Stimulated activated CD8-positive, alpha-beta memory T cell treated with anti-CD3 and anti-CD28 coated beads, Interleukin-15, amount 100 ng/mL, for 1 hour (primary cell): ENCODE data around the gene RAB17.

Experiments
- DNase-seq: peaks from one replicate; pipeline ENCODE4 v3.0.0-alpha.2; 2020; ENCODE audit warnings: low read depth

RAB17 gene, protein sequence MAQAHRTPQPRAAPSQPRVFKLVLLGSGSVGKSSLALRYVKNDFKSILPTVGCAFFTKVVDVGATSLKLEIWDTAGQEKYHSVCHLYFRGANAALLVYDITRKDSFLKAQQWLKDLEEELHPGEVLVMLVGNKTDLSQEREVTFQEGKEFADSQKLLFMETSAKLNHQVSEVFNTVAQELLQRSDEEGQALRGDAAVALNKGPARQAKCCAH

DNA sequence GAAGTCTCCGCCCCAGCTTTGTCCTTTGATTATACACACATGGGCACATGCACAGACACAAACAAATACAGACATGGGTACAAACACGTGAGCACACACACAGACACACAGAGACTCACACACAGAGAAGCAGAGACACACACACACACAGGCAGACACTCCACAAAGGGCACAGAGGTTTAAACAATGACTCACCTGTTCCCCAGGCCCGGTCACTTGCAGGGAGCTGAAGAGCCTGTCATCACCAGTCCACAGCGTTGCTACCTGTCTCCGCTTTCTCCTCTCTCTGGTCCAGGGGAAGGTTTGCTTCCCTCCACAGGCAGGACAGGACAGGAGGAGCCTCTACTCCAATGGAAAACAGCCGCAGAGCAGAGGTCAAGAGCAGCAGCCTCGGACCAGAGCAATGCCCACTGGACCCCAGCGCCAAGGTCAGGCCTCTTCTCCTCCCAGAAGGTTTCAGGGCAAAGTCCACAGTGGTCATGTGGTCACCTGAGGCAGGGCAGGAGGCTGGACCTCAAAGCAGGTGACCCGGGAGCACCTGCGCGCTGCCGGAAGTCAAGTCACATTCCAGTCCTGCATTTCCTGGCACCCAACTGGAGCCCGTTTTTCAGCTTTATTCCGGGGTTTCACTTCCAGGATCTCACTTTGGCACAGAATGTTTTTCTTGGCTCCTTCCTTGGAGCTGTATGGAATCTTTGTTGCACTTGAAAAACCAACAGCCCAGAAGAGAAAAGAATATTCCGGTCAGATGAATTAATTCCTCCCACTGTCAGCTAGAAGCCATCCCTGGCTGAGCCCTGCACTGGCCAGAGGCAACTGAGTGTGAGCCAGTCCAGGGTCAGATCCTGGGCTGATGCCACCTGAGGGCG is at the start of gene RAB17:
Gene RAB17, minus strand, starts transcription at position 463 of the 869 bp plus-strand sequence. CDS start 4,580 bp downstream, outside the sequence.
- no peak for DNase-seq

DNA sequence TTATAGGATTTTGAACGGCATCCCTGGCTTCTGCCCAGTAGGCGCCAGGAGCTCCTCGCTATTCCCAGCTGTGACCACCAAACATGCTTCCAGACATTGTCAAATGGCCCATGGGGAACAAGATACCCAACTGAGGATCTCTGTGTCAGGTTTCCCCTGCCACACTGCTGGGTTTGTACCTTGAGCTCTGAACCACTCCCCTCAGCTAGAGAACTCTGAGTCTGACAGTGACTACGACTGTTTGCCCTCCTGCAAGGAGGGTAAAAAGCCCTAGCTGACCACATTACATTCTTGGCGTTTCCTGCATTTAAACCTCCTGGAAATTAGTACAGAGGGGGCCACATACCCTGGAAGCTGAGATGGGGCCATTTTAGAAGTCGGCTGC is 49.3 kb upstream of the RAB17 start:
- no peak for DNase-seq

DNA sequence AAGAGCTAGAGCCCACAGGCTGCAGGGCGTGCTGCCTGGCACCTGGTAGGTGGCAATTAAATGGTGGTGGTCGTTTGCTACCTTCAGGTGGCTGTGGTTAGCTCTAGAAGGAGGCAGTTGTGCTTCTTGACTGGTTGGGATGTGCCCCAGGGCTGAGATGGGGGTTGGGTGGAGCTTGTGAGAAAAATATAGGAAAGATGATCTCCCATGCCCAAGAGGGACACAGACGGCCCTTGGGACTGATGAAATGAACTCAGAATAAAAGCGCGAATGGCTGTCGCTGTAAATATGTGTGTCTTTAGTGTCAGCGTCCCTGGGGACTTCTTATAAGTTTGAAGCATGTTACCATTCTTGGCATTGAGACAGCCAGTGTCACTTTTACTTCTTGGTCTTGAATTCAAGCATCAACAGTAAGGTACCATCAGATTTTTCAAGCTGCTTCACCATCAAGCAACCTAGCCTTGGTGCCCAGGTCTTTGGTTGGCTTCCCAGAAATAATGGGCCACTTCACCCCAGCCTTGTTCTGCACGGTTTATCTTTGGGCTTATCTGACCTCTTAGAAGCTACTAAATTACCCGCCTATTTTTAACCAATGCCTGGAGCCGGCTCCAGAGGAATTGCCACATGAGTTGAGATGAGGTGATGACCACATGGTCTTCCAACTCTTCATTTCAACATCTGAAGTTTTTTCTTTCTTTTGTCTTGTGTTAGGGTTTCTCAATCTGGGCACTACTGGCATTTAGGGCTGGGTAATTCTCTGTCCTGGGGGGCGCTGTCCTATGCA is 48.7 kb upstream of the RAB17 start:
- no peak for DNase-seq

DNA sequence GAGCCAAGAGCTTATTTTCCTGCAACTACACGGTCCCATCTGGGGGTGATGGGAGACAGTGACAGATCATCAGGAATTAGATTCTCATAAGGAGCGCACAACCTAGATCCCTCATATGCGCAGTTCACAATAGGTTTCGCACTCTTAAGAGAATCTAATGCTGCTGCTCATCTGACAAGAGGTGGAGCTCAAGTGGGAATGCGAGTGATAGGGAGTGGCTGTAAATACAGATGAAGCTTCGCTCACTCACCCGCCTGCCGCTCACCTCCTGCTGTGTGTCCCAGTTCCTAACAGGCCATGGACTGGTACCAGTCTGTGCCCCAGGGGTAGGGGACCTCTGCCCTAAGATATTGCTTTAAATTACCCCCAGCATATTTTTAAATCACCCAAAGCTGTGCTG is 47.6 kb upstream of the RAB17 start:
- DNase-seq: no peak

DNA sequence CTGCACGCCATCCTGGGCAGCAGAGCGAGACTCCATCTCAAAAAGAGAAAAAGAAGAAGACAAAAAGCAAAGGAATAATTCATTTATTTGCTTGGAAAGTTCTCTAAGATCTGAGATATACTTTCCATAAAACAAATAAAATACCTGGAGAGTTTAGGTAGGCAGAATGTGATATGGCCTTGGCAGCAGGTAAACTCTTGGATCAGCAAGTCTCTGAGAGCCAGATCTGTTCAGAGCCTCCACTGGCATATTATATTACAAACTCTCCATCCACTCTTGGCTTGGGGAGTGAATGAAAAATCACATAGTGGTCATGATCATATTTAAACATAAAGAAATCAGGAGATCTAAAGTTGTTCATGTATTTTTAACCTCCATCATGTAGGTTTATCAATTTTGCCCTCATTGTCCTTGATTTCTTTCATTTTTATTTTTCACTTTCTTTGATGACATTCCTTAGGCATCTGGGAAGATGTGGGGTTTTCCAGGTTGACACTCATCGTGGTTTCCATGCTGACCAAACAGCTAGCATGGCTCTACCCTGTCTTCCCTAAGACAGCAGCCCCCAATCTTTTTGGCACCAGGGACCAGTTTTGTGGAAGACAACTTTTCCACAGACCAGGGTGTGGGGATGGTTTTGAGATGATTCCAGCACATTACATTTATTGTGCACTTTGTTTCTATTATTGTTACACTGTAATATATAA is 47.0 kb upstream of the RAB17 start:
- no peak for DNase-seq

DNA sequence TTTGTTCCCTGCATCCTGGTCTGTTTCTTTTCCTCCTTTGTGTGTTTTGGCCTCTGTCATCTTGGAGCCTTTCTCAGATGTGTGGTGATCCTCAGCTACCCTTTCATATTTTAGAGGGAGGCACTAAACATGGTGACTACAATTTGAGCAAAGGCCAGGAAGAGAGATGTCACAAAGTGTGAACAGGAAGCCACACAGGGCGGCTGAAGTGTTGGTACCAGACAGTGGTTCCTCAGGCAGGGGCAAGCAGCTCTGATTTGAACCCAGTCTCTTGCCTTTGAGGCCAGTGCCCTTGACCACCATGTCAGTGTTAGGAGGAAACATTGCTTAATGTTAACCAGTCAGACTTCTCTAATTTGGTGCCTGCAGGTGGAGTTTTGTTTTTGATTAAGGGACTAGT is 46.0 kb upstream of the RAB17 start:
- no peak for DNase-seq

DNA sequence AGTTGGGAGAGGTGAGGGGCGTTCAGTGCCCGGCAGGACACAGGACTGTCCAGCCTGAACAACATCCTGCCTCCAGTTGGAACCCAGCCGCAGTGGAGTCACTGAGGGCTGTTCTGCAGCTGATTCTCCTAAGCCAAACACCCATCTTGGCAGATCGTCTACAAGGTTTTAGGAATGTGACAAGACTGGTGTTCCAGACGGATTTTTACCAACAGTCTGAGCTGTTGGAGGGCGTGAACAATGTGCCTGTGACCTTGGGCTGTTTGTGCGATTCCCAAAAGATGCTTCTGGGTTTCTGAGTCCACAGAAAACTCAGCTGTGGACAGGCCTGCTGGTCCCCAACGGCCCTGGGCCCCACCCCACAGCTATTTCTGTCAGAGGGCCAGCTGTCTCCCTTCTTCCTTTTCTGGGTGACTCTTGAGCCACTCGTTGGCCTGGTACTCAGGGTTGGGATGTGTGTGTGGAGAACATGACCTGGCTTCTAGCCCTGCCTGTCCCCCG is 42.6 kb upstream of the RAB17 start:
- DNase-seq: no peak

DNA sequence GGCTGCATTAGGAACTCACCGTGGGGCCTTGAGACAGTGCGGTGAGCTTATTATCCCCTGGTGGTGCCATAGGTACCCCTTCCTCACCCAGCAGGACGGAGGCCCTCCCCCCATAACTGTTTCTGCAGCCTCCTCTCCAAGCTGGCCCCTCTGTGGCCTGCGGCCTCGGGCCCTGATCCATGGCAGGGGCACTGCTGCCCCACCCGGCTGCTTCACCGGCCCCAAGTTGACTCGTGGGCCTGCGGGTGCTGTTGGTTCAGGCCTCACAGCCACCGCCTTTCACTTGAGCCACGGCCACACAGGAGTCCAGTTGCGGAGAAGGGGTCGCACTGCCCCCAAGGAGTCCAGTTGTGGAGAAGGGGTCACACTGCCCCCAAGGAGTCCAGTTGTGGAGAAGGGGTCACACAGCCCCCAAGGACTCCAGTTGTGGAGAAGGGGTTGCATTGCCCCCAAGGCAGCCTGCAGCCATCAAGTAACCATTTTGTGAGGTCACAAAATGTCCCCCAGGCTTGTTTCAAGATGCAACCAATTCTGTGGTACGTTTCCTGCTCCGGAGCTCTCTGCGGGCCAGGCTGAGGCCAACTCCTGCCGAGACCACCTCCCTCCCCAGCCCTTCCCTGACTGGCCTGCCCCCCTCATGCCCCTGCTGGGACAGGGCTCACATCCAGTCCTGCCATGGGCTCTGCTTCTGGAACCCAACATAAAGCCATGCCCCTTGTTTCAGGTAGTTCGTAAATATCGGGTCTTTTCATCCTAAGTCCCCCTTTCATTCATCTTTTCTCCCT is 41.5 kb upstream of the RAB17 start:
- DNase-seq: no peak

DNA sequence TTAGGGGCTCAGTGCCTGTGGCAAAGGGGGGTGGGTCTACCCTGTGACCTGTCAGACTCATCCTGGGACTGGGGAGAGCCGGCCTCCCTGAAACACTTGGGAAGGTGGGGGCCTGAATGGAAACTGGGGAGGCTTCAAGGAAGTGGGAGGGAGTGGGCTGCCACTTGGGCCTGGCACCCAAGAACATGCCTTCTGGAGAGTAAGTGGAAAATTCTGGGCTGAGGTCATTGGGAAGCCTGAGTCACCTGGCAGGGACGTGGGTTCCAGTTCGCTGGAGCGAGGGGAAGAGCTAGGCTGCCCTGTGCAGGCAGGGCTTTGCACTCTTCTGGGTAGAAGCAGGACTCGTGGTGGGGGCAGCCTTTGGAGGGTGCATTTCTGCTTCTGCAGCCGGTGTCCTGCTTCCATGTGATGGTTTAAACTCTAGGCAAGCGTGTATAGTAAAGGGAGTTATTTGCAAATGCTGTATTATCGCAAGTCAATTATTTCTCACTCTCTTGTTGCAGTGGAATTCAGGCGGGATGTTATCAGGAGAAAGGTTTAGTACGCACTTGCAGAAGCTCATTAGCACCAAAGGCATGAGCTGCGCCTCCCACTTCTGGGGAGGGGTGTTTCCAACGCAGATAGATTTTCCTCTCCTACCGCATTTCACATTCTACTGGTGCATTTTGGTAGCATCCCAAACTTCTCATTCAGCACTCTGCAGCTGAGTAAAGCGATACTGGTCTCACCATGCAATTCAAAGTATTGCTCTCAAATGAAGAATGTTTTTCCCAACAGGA is 40.7 kb upstream of the RAB17 start:
- no peak for DNase-seq

DNA sequence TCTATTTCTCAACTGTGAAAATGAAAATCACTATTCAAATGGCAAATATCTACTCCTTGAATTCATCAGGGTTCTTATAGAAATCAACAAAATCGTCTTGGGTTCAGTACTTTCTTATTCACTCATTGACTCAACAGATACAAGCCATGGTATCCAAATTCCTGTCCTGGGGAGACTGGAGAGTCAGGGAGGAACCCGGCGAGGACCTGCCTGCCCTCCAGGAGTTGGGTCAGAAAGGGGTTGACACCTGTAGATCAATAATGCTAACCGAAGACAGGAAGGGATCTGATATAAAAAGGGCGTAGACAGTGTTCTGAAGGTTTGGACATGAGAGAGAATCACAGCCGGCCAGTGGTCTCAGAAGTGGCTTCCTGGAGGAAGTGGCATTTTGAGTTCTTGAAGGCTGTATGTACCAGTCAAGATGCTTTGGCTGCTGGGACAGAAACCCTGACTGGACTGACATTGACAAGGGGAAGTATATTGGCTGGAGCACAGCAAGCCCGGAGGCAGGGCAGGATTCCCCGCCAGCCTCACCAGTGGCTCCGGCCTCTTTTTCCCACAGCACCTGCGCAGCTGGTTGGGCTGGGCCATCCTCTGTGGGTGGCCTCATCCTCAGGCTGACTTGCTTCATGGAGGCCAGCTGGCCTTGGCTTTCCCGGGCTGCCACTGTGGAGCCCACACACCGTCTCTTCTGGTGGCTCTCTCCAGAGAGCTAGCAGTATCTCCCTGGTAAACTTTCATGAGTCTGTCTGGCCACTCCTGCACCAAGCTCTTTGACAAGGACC is 39.9 kb upstream of the RAB17 start:
- no peak for DNase-seq

DNA sequence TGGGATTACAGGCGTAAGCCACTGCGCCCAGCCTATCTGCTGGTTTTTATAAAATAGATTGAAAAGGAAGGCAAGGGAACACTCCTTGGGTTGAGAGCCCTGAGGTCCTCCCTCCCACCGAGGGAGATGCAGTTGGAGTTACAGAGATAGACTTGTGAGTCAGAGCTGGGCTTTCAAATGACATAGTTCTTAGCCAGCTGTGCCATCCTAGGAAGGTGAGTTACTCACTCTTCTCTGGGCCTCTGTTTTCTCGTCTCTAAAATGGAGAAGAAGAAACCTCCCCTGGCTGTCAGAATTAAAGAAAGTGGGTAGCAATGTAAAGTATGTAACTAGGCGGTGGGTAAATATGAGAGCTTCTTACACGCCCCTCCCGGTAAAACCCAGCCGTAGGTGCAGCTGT is 39.2 kb upstream of the RAB17 start:
- DNase-seq: no peak

DNA sequence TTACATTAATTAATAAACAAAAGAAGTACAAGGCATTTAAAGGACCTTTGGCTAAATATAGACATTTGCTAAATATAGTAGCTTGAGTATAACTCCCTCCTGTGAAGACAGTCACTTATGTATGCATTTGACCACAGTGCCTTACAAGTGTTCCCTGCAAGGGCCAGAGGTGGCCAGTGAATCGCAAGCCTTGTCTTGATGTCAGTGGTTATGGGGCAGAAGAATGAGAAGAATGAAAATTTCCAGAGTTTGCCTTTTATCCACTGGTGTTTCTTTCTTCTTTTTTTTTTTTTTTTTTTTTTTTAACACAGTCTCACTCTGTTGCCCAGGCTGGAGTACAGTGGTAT is 38.6 kb upstream of the RAB17 start:
- no peak for DNase-seq

DNA sequence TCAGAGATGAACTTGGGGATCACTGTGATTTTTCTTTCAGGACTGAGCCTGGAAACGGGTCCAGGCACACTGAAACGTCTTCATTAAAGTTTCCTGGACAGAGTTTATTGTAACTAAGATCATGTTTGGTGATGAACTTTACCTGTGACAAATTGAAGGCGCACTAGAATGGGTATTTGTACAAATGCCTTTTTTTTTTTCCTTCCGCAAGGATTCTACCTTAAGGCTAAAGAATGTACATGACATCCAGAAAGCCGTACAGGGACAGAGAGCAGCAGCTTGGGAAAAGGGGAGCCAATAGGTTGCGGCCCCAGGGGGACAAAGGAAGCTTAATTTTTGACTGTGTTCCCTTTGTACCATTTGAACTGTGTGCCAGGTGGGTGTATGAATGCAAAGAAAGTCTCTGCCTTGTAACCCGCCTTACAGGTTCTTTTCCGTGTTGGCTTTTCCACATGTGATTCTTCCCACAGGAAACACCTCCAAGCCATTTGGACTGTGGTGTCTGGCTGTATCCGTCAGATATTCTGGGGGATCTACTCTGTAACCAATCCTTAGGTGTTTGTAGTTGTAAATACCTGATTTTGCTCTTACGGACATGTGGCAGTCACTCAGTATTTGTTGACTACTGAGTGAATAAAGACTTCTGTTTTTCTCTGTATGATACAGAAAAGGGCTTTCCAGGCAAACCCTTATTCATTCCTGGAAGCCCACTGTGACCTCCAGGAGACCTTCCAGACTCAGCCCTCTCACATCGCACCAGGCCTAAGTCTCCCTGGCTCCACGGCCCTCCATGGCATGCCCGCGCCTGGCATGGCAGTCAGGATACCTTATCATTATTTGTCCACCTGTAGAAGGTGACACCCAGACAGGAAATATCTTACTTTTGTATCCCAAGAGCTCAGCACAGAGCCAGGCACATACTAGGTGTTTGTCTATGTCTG is 38.0 kb upstream of the RAB17 start:
- no peak for DNase-seq

DNA sequence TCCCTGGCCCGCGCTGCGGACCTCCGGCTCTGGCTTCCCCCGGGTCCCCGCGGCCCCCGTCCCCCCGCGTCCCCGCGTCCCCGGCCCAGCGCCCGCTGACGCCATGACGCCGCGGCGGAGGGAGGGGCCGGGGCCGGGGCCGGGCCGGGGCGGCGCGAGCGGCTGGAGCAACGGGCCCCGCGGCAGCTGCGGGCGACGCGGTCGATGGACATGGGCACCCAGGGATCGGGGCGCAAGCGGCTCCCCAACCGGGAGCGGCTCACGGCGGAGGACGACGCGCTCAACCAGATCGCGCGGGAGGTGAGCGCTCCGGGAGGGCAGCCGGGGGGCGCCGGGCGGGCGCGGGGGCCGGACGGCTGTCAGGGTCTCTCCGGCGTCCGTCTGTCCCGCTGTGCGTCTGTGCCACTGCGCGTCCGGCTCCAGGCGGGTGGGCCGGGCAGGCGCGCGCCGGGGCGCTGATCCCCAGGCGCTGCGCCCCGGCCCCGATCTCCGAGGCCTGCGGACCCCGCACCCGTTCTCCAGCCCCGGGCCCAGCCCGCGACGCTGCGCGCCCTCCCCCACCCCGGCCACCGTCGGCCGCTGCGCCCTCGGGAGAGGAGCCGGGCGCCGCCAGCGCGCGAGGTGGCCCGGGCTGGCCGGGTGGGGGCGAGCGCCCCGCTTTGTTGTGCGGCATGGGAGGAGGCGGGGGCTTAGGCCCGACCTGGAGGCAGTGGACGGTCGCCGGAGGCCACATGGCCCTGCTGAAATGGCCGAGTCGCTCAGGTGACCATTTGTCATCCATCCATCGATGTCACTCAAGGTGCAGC is 37.1 kb upstream of the RAB17 start, which contains the start of gene LRRFIP1:
Gene LRRFIP1, plus strand, starts transcription at position 147 of the 806 bp plus-strand sequence. Its CDS starts 58 bp downstream, at position 205.
- DNase-seq: no peak

DNA sequence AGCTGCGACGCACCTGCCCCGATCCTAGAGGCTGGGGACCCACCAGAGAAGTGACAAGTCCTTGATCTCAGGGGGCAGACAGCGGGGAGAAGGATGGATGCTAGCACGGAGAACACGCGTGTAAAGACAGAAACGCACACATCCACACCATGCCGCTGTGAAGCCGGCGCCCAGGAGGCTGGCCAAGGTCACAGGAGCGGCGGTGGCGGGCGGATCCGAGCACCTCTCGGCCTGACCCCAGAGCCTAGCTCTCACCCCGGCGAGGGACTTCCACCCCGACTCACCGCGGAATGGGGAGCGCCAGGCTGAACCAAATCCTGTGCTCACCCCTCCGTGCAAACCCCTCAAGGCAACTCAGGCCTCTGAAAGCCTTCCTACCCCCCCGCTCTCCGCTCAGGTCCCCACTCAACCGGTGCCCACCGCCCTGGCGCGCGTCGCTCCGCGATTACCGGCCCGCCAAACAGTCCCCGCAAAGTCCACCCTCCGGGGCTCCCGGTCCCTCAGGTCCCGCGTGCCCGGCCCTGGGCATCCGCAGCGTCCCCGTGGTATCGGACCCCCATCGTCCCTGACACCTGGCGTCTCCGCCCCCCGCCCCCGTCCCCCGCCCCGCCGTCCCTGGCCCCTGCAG is 36.4 kb upstream of the RAB17 start:
- DNase-seq: no peak

DNA sequence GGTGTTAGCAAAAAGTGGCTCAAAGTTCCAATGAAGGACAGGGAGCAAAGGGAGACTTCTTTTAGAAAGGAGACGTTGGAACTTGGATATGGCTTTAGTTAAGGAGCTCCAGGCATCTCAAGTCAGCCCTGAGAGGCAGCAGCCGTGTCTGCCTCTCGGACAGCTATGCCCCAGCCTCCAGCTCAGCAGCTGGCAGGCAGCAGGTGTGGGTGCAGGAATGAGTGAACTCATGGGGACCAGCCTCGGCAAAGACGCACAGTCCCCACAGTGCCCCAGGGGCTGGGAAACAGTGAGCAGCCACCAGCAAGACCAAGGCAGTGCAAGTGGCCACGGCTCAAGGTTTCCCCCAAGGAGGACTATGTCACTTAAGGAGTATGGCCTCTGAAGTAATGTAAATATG is 35.2 kb upstream of the RAB17 start:
- DNase-seq: no peak

DNA sequence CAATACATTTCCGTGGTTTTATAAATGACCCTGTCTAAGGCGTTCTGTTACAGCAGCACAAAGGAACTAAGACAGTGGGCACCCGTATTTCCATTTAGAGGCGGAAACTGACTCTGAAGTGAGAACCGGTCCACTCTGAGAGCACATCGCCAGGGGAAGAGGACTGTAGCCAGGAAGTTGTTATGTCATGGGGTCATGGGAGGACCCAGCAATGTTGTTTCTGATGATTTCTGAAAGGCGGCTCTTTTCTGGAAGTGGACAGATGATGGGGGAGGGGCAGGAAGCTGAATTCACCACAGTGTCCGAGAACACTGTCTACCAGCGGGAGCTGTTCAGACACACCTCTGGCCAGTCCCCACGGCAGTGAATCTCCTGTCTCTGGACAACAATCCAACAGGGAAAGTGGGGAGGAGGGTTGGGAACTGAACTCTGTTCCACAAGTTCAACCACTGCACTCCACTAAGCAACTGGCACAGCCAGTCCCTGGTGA is 34.7 kb upstream of the RAB17 start:
- no peak for DNase-seq
